ENCODE results near the gene TXNDC5. TPM values are rescaled to one million over a fixed set of nuclear protein-coding genes. Genes with fewer than 3 reads are reported as not detected.
A peak's percentile ranks its signal among the peaks of the same experiment; 100 is the strongest.

Gene TXNDC5
- total and polyA plus RNA-seq, 12 donors = 51.6 to 192 (median 128) TPM

GRCh38 chr6:7909323-7910276 is 988 bp downstream of the TXNDC5 start:
- peak; percentile 49 to 74 (median 65) for DNase-seq
- intact Hi-C loops (cut with DNase I) = loop anchor here in 1 of 2 donors (10.0 kb wide), 1 partner anchor 175 kb away; no protein-coding TSS in a partner anchor
- Histone ChIP-seq H3K36me3 (replicated peaks in 1 of 2) (no peaks in the 10 kb centered on the region), H3K27ac (peak overlapping the region in 3 of 5 donors; percentile 67 to 89 (median 78)), H3K27me3 (no peaks in the 10 kb centered on the region), H3K4me1 (replicated peaks in 1 of 2) (peaks cover 15 to 30% of the 10 kb centered on the region in 2 donors), H3K4me3 (peak overlapping the region; percentile 5 to 99 (median 49)), H3K9me3 (replicated peaks in 1 of 3) (no peaks in the 10 kb centered on the region)
- TF ChIP-seq POLR2A (IDR thresholded peaks at IDR 0.05) (no peak), CTCF (IDR thresholded peaks at IDR 0.05) (no peak)
- 2 to 8% (median 3%) methylated on average over 12 to 66 of the region's 66 CpGs for WGBS, 4 donors

- 75 to 80% (median 78%) methylated on average over 4 of the region's 4 CpGs for WGBS, 4 donors
- Histone ChIP-seq H3K4me1 (replicated peaks in 1 of 2) (peaks cover 15 to 30% of the 10 kb centered on the region in 2 donors), H3K9me3 (replicated peaks in 1 of 3) (no peaks in the 10 kb centered on the region), H3K27ac (no peak overlapping the region), H3K36me3 (replicated peaks in 1 of 2) (peaks cover 0 to 24% of the 10 kb centered on the region in 2 donors), H3K4me3 (no peak overlapping the region), H3K27me3 (no peaks in the 10 kb centered on the region)
- intact Hi-C loops (cut with DNase I) = loop anchor here in 1 of 2 donors (10.0 kb wide), 1 partner anchor 172 kb away; no protein-coding TSS in a partner anchor
- no peak for TF ChIP-seq CTCF (IDR thresholded peaks at IDR 0.05)
- no peak for TF ChIP-seq POLR2A (IDR thresholded peaks at IDR 0.05)
- DNase-seq = no peak
Measured at GRCh38 chr6:7907159-7907558, 3.4 kb downstream of the TXNDC5 start.

DNA sequence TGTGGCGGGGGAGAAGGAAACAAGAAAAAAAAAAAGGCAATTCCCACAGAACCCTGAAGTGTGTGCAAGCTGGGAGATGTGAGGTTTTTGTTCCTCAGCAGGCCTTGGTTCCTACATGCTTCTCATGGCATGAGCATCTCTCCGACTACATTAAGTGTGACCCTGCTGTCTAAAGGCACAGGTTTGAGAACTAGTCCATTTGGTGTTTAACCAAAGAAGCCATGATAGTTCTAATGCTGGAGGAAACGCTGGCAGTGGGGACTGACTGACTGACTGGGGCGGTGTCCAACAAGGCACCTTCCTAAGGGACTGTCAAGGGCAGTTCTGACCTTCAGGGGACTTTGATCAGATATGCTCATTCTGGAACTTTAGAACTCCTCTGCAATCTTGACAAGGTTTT is 3.8 kb downstream of the TXNDC5 start:
- TF ChIP-seq POLR2A (IDR thresholded peaks at IDR 0.05) (no peak), CTCF (IDR thresholded peaks at IDR 0.05) (no peak)
- H3K4me1 ChIP-seq (replicated peaks in 1 of 2) = peaks cover 11 to 28% of the 10 kb centered on the region in 2 donors
- intact Hi-C loops (cut with DNase I) = loop anchor here in 1 of 2 donors (10.0 kb wide), 1 partner anchor 172 kb away; no protein-coding TSS in a partner anchor
- WGBS, 4 donors = 73 to 84% (median 75%) methylated on average over 4 of the region's 4 CpGs
- H3K27me3 ChIP-seq = no peaks in the 10 kb centered on the region
- peaks cover 0 to 27% of the 10 kb centered on the region in 2 donors for H3K36me3 ChIP-seq (replicated peaks in 1 of 2)
- no peaks in the 10 kb centered on the region for H3K9me3 ChIP-seq (replicated peaks in 1 of 3)
- no peak overlapping the region for H3K4me3 ChIP-seq
- no peak overlapping the region for H3K27ac ChIP-seq
- no peak for DNase-seq

- no peak overlapping the region for H3K4me3 ChIP-seq
- 82 to 95% (median 90%) methylated on average over 2 of the region's 2 CpGs for WGBS, 4 donors
- H3K27me3 ChIP-seq = no peaks in the 10 kb centered on the region
- peaks cover 0 to 40% of the 10 kb centered on the region in 2 donors for H3K36me3 ChIP-seq (replicated peaks in 1 of 2)
- no peak for DNase-seq
- intact Hi-C loops (cut with DNase I) = loop anchor here in 1 of 2 donors (10.0 kb wide), 1 partner anchor 171 kb away; no protein-coding TSS in a partner anchor
- no peak overlapping the region for H3K27ac ChIP-seq
- peaks cover 9 to 21% of the 10 kb centered on the region in 2 donors for H3K4me1 ChIP-seq (replicated peaks in 1 of 2)
- no peak for TF ChIP-seq POLR2A (IDR thresholded peaks at IDR 0.05)
- no peaks in the 10 kb centered on the region for H3K9me3 ChIP-seq (replicated peaks in 1 of 3)
Measured at GRCh38 chr6:7905416-7905815, 5.2 kb downstream of the TXNDC5 start.

All from adrenal gland (tissue), 12 donors.